IMR-90 (cell line): Measurements from ENCODE around the gene STARD4. TPM values are rescaled to one million over a fixed set of nuclear protein-coding genes. Genes with fewer than 3 reads are reported as not detected.

Experiments used
- ATAC-seq: fragments of 200-7000 bp; cut with Tn5 transposase; 2 replicates; pipeline ENCODE4 v1.9.1; 2020; ENCODE audit warnings: low read depth, mild to moderate bottlenecking, moderate library complexity
- BruUV-seq: library from RNA; stranded (reverse); fragments of 400-500 nt; replicated peaks from 2 replicates; lab custom pipeline; 2021; lab: Mats Ljungman, UMichigan
- CTCF ChIA-PET: fragments of 300-600 bp; formaldehyde crosslinking; extraction: SDS; loops from one replicate; lab custom pipeline; 2021; ENCODE audit warnings: antibody characterized with exemption; lab: Yijun Ruan, JAX
- POLR2A ChIA-PET: fragments of 300-600 bp; sonication (Branson Sonifier 250); formaldehyde crosslinking; loops from one replicate; lab custom pipeline; 2022; ENCODE audit warnings: antibody characterized with exemption; ENCODE audit not compliant: unreplicated experiment; lab: Charles Lee
- DNase-seq: peaks from one replicate; pipeline ENCODE4 v3.0.0; 2013
- H2AFZ ChIP-seq: replicated peaks from 2 replicates; pipeline ENCODE3; 2013; ENCODE audit warnings: low read length, mild to moderate bottlenecking; ENCODE audit not compliant: poor library complexity
- H2AK5ac ChIP-seq: 2 replicates; pipeline ENCODE4 v1.6.1; 2013; ENCODE audit warnings: low read depth, low read length, inconsistent platforms
- H2AK9ac ChIP-seq: replicated peaks from 2 replicates; pipeline ENCODE3; 2013; ENCODE audit warnings: mild to moderate bottlenecking, low read depth, low read length, moderate library complexity; ENCODE audit not compliant: poor library complexity
- H2BK120ac ChIP-seq: 2 replicates; pipeline ENCODE4 v1.6.1; 2013; ENCODE audit warnings: low read depth, low read length, inconsistent platforms
- H2BK15ac ChIP-seq: 3 replicates; pipeline ENCODE4 v1.6.1; 2013; ENCODE audit warnings: low read depth, low read length, inconsistent platforms
- H2BK20ac ChIP-seq: 2 replicates; pipeline ENCODE4 v1.6.1; 2013; ENCODE audit warnings: low read depth, mild to moderate bottlenecking, inconsistent platforms, low read length, moderate library complexity
- H2BK5ac ChIP-seq: 2 replicates; pipeline ENCODE4 v1.6.1; 2013; ENCODE audit warnings: mild to moderate bottlenecking, low read depth, low read length, inconsistent platforms; ENCODE audit not compliant: poor library complexity, severe bottlenecking
- H3K14ac ChIP-seq: replicated peaks from 2 replicates; pipeline ENCODE4 v1.6.1; 2013; ENCODE audit warnings: low read depth, low read length, inconsistent platforms
- H3K18ac ChIP-seq: 2 replicates; pipeline ENCODE4 v1.6.1; 2013; ENCODE audit warnings: low read depth, low read length, control low read depth
- H3K23ac ChIP-seq: 2 replicates; pipeline ENCODE4 v1.6.1; 2013; ENCODE audit warnings: low read depth, low read length, inconsistent platforms
- H3K27ac ChIP-seq: 2 replicates; pipeline ENCODE4 v1.5.1; 2013; ENCODE audit warnings: mild to moderate bottlenecking, control low read depth, low read length; ENCODE audit not compliant: insufficient read depth
- H3K27me3 ChIP-seq: 2 replicates; pipeline ENCODE4 v1.6.1; 2013; ENCODE audit warnings: low read length; ENCODE audit not compliant: control insufficient read depth, insufficient read depth
- H3K36me3 ChIP-seq: 2 replicates; pipeline ENCODE4 v1.6.1; 2013; ENCODE audit warnings: low read length, mixed read lengths; ENCODE audit not compliant: control insufficient read depth, insufficient read depth
- H3K4ac ChIP-seq: 2 replicates; pipeline ENCODE4 v1.6.1; 2013; ENCODE audit warnings: low read depth, low read length, inconsistent platforms
- H3K4me1 ChIP-seq: 2 replicates; pipeline ENCODE4 v1.6.1; 2013; ENCODE audit warnings: low read length, mixed read lengths; ENCODE audit not compliant: control insufficient read depth, insufficient read depth
- H3K4me2 ChIP-seq: 2 replicates; pipeline ENCODE4 v1.6.1; 2013; ENCODE audit warnings: low read depth, mild to moderate bottlenecking, control low read depth, low read length, moderate library complexity
- H3K4me3 ChIP-seq: 2 replicates; pipeline ENCODE4 v1.5.1; 2013; ENCODE audit warnings: low read depth, mild to moderate bottlenecking, control low read depth, low read length, moderate library complexity; ENCODE audit not compliant: insufficient read depth
- H3K56ac ChIP-seq: 2 replicates; pipeline ENCODE4 v1.6.1; 2013; ENCODE audit warnings: low read length, inconsistent platforms; ENCODE audit not compliant: insufficient read depth; ENCODE audit errors: extremely low read depth
- H3K79me1 ChIP-seq, 2 experiments: 2 replicates each; pipeline ENCODE4 v1.6.1; 2013; ENCODE audit warnings: low read length in 2 of 2, inconsistent platforms in 1 of 2, low read depth in 1 of 2
- H3K9ac ChIP-seq: 2 replicates; pipeline ENCODE4 v1.6.1; 2013; ENCODE audit warnings: low read depth, low read length, control low read depth
- H3K9me1 ChIP-seq: 2 replicates; pipeline ENCODE4 v1.6.1; 2013; ENCODE audit warnings: low read length, inconsistent platforms; ENCODE audit not compliant: insufficient read depth
- H3K9me3 ChIP-seq: 2 replicates; pipeline ENCODE4 v1.6.1; 2013; ENCODE audit warnings: low read length; ENCODE audit not compliant: control insufficient read depth, insufficient read depth
- H4K20me1 ChIP-seq: 2 replicates; pipeline ENCODE4 v1.6.1; 2013; ENCODE audit warnings: low read length, inconsistent platforms; ENCODE audit not compliant: insufficient read depth
- H4K5ac ChIP-seq: 2 replicates; pipeline ENCODE4 v1.6.1; 2013; ENCODE audit warnings: mild to moderate bottlenecking, low read depth, low read length, control low read depth
- H4K8ac ChIP-seq, 2 experiments: 2 replicates each; pipeline ENCODE4 v1.6.1; 2013; ENCODE audit warnings: low read depth in 2 of 2, low read length in 2 of 2, control low read depth in 1 of 2, inconsistent platforms in 1 of 2
- H4K91ac ChIP-seq: 2 replicates; pipeline ENCODE4 v1.6.1; 2013; ENCODE audit warnings: low read depth, low read length, inconsistent platforms; ENCODE audit not compliant: insufficient read depth
- CEBPB ChIP-seq: IDR thresholded peaks from 2 replicates; pipeline ENCODE4 v1.6.1; 2012; ENCODE audit warnings: low read depth, low read length, improper control_type of control experiment
- CTCF ChIP-seq: conservative IDR thresholded peaks from 2 replicates; pipeline ENCODE4 v1.5.1; 2012; ENCODE audit warnings: mild to moderate bottlenecking, low read depth, low read length, improper control_type of control experiment
- ELK1 ChIP-seq: fragments of 150-350 bp; IDR thresholded peaks from 2 replicates; pipeline ENCODE4 v1.6.1; 2016; ENCODE audit warnings: low read depth, mild to moderate bottlenecking, low read length, moderate library complexity, borderline replicate concordance
- FOS ChIP-seq: fragments of 150-350 bp; IDR thresholded peaks from 2 replicates; pipeline ENCODE4 v1.6.1; 2016; ENCODE audit warnings: low read depth, low read length
- MAFK ChIP-seq: IDR thresholded peaks from 2 replicates; pipeline ENCODE4 v1.6.1; 2012; ENCODE audit warnings: low read depth, low read length, improper control_type of control experiment
- MXI1 ChIP-seq: IDR thresholded peaks from 2 replicates; pipeline ENCODE4 v1.6.1; 2012; ENCODE audit warnings: low read depth, mild to moderate bottlenecking, low read length, moderate library complexity, borderline replicate concordance
- POLR2A ChIP-seq: IDR thresholded peaks from 2 replicates; pipeline ENCODE4 v1.6.1; 2012; ENCODE audit warnings: mild to moderate bottlenecking, low read depth, low read length
- RAD21 ChIP-seq: IDR thresholded peaks from 2 replicates; pipeline ENCODE4 v1.6.1; 2012; ENCODE audit warnings: low read length, improper control_type of control experiment
- RFX5 ChIP-seq: IDR thresholded peaks from 2 replicates; pipeline ENCODE4 v1.8.0; 2012; ENCODE audit warnings: low read depth, mild to moderate bottlenecking, low read length, moderate library complexity
- SMC3 ChIP-seq: fragments of 150-350 bp; IDR thresholded peaks from 2 replicates; pipeline ENCODE4 v1.6.1; 2016; ENCODE audit warnings: low read depth, mild to moderate bottlenecking, antibody characterized with exemption, low read length, moderate library complexity
- WGBS, 2 experiments: methylation state at CpG; one replicate each; pipeline versions ENCODE4 v1.1.5 to v1.1.7; 2013; ENCODE audit warnings: missing lambda C conversion rate in 2 of 2; ENCODE audit not compliant: insufficient read length in 1 of 2; ENCODE audit errors: extremely low coverage in 2 of 2; 5-methylcytosine and 5-hydroxymethylcytosine counted together
- dilution Hi-C: fragments of 300-500 bp; cut with HindIII; formaldehyde crosslinking; loops from one replicate; pipeline ENCODE4 v1.14.3; 2018; ENCODE audit warnings: low sequenced_read_pairs; ENCODE audit not compliant: unreplicated experiment
- in situ Hi-C: fragments of 300-500 bp; cut with MboI; formaldehyde crosslinking; loops from 3 replicates; pipeline ENCODE4 v1.14.3; 2019; ENCODE audit warnings: low sequenced_read_pairs, inconsistent platforms, mixed read lengths
- intact Hi-C: fragments of 100-400 bp; cut with micrococcal nuclease; formaldehyde crosslinking; loops from 2 replicates; pipeline ENCODE4 v1.10.0; 2022
- polyA plus RNA-seq, 3 experiments: library from polyadenylated mRNA; depleted of rRNA; stranded (reverse); fragments of >200 nt; gene quantifications; 2 replicates each; pipeline ENCODE4 v1.2.3, GENCODE V29; 2012; ENCODE audit warnings: low replicate concordance in 1 of 3
- total RNA-seq: library from RNA; depleted of rRNA; stranded (reverse); fragments of >200 nt; gene quantifications from 2 replicates; pipeline ENCODE4 v1.2.3, GENCODE V29; 2012

Gene STARD4
- total and polyA plus RNA-seq, 2 of the 4 experiments (the other 2 are of a cell fraction): 21.5 to 30.3 TPM

GRCh38 chr5:111535879-111536549 lies 23.7 kb upstream of the STARD4 start:
- TF ChIP-seq SMC3 (no peak), MAFK (no peak), RFX5 (no peak), CEBPB (no peak), ELK1 (no peak), RAD21 (no peak), FOS (no peak), POLR2A (no peak), MXI1 (no peak), CTCF (no peak)
- H3K9me3 ChIP-seq: no peaks in the 10 kb centered on the region

More at GRCh38 chr5:111535879-111536549, 23.7 kb upstream of the STARD4 start:
- BruUV-seq: no TSS peak
- H3K4me1 ChIP-seq: peaks cover 3% of the 10 kb centered on the region; the same call in 1 of the 2 replicates
- no peak overlapping the region for H3K4ac ChIP-seq
- no peak overlapping the region for H4K8ac ChIP-seq
- intact Hi-C loops: no loop called here
- H4K20me1 ChIP-seq: no peaks in the 10 kb centered on the region
- no peaks in the 10 kb centered on the region; the same call in 1 of the 2 replicates for H3K9me1 ChIP-seq
- no peak overlapping the region for H3K9ac ChIP-seq
- DNase-seq (no peak), ATAC-seq (no peak)
- in situ Hi-C loops: no loop called here
- H4K5ac ChIP-seq: no peak overlapping the region
- H2BK20ac ChIP-seq: no peak overlapping the region
- no peaks in the 10 kb centered on the region for H3K36me3 ChIP-seq
- H3K56ac ChIP-seq: no peak overlapping the region
- H3K18ac ChIP-seq: no peak overlapping the region
- H3K27ac ChIP-seq: no peak overlapping the region
- POLR2A ChIA-PET: no interaction called here
- no CpG with 5 or more reads among the region's 1 CpG for WGBS, 2 experiments
- dilution Hi-C loops: no loop called here
- no peak overlapping the region for H2BK15ac ChIP-seq
- H3K4me3 ChIP-seq: no peak overlapping the region
- H3K4me2 ChIP-seq: no peak overlapping the region
- H3K14ac ChIP-seq: no peak overlapping the region
- H3K27me3 ChIP-seq: no peaks in the 10 kb centered on the region
- no peak overlapping the region for H2AK5ac ChIP-seq
- CTCF ChIA-PET: no interaction called here
- H3K23ac ChIP-seq: no peak overlapping the region
- H2AK9ac ChIP-seq: no peak overlapping the region
- no peak overlapping the region for H2AFZ ChIP-seq
- no peak overlapping the region for H4K91ac ChIP-seq
- H3K79me1 ChIP-seq: no peaks in the 10 kb centered on the region
- no peak overlapping the region for H2BK120ac ChIP-seq
- no peak overlapping the region for H2BK5ac ChIP-seq
